SK-N-SH (cell line): ENCODE data around the gene SHBG. TPM values are rescaled to one million over a fixed set of nuclear protein-coding genes. Genes with fewer than 3 reads are reported as not detected.

ENCODE experiments used
- CTCF ChIA-PET: fragments of 300-600, 350-600 bp; formaldehyde crosslinking; extraction: SDS; loops from one replicate; lab custom pipeline; 2021; lab: Yijun Ruan, JAX
- POLR2A ChIA-PET: fragments of 350-600 bp; sonication (Branson Sonifier 250); formaldehyde crosslinking; extraction: SDS; loops from one replicate; lab custom pipeline; 2020; ENCODE audit warnings: antibody characterized with exemption, inconsistent platforms; lab: Yijun Ruan, JAX
- DNase-seq: peaks from one replicate; pipeline ENCODE4 v3.0.0; 2012
- H2AFZ ChIP-seq: fragments of 200-600 bp; sonication (generic); 2 replicates; pipeline ENCODE4 v1.8.1; 2016; ENCODE audit warnings: antibody characterized with exemption, mild to moderate bottlenecking, low read depth
- H3F3A ChIP-seq: fragments of 200-600 bp; sonication (generic); replicated peaks from 2 replicates; pipeline ENCODE3; 2016; ENCODE audit warnings: antibody characterized with exemption, mild to moderate bottlenecking; ENCODE audit not compliant: insufficient read depth
- H3K27ac ChIP-seq, 2 experiments: fragments of 200-500 bp in 1 of 2; fragments of 200-600 bp in 1 of 2; sonication (Bioruptor generic) in 1 of 2; sonication (generic), shearing (Covaris generic) in 1 of 2; 2 replicates each; pipeline versions ENCODE4 v1.5.1 to v1.6.1; 2014 to 2016; ENCODE audit warnings: low read depth in 2 of 2, inconsistent platforms in 1 of 2, low read length in 1 of 2, mild to moderate bottlenecking in 1 of 2, mixed read lengths in 1 of 2
- H3K27me3 ChIP-seq: fragments of 200-600 bp; sonication (generic), shearing (Covaris generic); 2 replicates; pipeline ENCODE4 v1.6.1; 2016; ENCODE audit warnings: mixed run types; ENCODE audit not compliant: insufficient read depth
- H3K36me3 ChIP-seq, 2 experiments: fragments of 200-500 bp in 1 of 2; fragments of 200-600 bp in 1 of 2; sonication (Bioruptor generic) in 1 of 2; sonication (generic) in 1 of 2; replicated peaks in 1 of 2; 2 replicates each; pipeline versions ENCODE3 to v1.5.1; 2014 to 2016; ENCODE audit warnings: low read length in 1 of 2, mild to moderate bottlenecking in 1 of 2; ENCODE audit not compliant: insufficient read depth in 2 of 2, control insufficient read depth in 1 of 2
- H3K4me1 ChIP-seq, 2 experiments: fragments of 200-500 bp in 1 of 2; fragments of 200-600 bp in 1 of 2; sonication (Bioruptor generic) in 1 of 2; sonication (generic), shearing (Covaris generic) in 1 of 2; 2 replicates each; pipeline versions ENCODE4 v1.5.1 to v1.6.1; 2014 to 2016; ENCODE audit warnings: low read depth in 1 of 2, low read length in 1 of 2, mixed run types in 1 of 2; ENCODE audit not compliant: insufficient read depth in 2 of 2, control insufficient read depth in 1 of 2
- H3K4me2 ChIP-seq: fragments of 200-600 bp; sonication (generic), shearing (Covaris generic); 2 replicates; pipeline ENCODE4 v1.6.1; 2017; ENCODE audit warnings: mixed run types
- H3K4me3 ChIP-seq, 2 experiments: fragments of 200-500 bp in 1 of 2; fragments of 200-600 bp in 1 of 2; sonication (Bioruptor generic) in 1 of 2; sonication (generic), shearing (Covaris generic) in 1 of 2; 2 replicates each; pipeline versions ENCODE4 v1.5.1 to v1.8.1; 2014 to 2016; ENCODE audit warnings: low read depth in 2 of 2, inconsistent platforms in 1 of 2, low read length in 1 of 2, mild to moderate bottlenecking in 1 of 2, mixed read lengths in 1 of 2, moderate library complexity in 1 of 2
- H3K79me2 ChIP-seq: fragments of 200-600 bp; sonication (generic); 2 replicates; pipeline ENCODE4 v1.8.1; 2017; ENCODE audit warnings: mild to moderate bottlenecking; ENCODE audit not compliant: insufficient read depth
- H3K9ac ChIP-seq: fragments of 200-600 bp; sonication (generic); 2 replicates; pipeline ENCODE4 v1.6.1; 2017; ENCODE audit warnings: mixed run types
- H3K9me2 ChIP-seq: fragments of 200-600 bp; sonication (generic); 2 replicates; pipeline ENCODE4 v1.6.1; 2017; ENCODE audit warnings: mixed run types
- H3K9me3 ChIP-seq: fragments of 200-600 bp; sonication (generic); 2 replicates; pipeline ENCODE4 v1.6.1; 2017; ENCODE audit warnings: mixed run types, mild to moderate bottlenecking, moderate library complexity
- H4K20me1 ChIP-seq: fragments of 200-600 bp; sonication (generic); 2 replicates; pipeline ENCODE4 v1.6.1; 2017; ENCODE audit warnings: mild to moderate bottlenecking, mixed run types; ENCODE audit not compliant: insufficient read depth
- EZH2phosphoT487 ChIP-seq: fragments of 200-600 bp; sonication (generic); IDR thresholded peaks from 2 replicates; pipeline ENCODE4 v1.6.1; 2017; ENCODE audit warnings: low read depth, mixed run types, mild to moderate bottlenecking, antibody characterized with exemption, moderate library complexity, borderline replicate concordance
- FOXJ3 ChIP-seq: sonication (generic); formaldehyde crosslinking; IDR thresholded peaks from 2 replicates; pipeline ENCODE4 v1.5.1; 2020; ENCODE audit warnings: mild to moderate bottlenecking, missing genetic modification reagents
- FOXM1 ChIP-seq: IDR thresholded peaks from 2 replicates; pipeline ENCODE4 v1.4.0; 2012; ENCODE audit warnings: low read depth, mild to moderate bottlenecking
- IRF3 ChIP-seq: fragments of 150-350 bp; IDR thresholded peaks from 2 replicates; pipeline ENCODE4 v1.6.1; 2016; ENCODE audit warnings: mild to moderate bottlenecking, low read depth, low read length
- JUND ChIP-seq: IDR thresholded peaks from 2 replicates; pipeline ENCODE4 v1.4.0; 2012
- MAX ChIP-seq: IDR thresholded peaks from 2 replicates; pipeline ENCODE4 v1.4.0; 2012; ENCODE audit warnings: low read depth
- MEF2A ChIP-seq: IDR thresholded peaks from 2 replicates; pipeline ENCODE4 v1.4.0; 2012; ENCODE audit warnings: low read depth, borderline replicate concordance
- NFIC ChIP-seq: IDR thresholded peaks from 2 replicates; pipeline ENCODE4 v1.4.0; 2012; ENCODE audit warnings: borderline replicate concordance
- RAD21 ChIP-seq: IDR thresholded peaks from 2 replicates; pipeline ENCODE4 v1.6.1; 2012; ENCODE audit warnings: mild to moderate bottlenecking, low read length
- RFX5 ChIP-seq: IDR thresholded peaks from 2 replicates; pipeline ENCODE4 v1.6.1; 2012; ENCODE audit warnings: mild to moderate bottlenecking, improper control_type of control experiment, low read length
- RXRA ChIP-seq: IDR thresholded peaks from 2 replicates; pipeline ENCODE4 v1.4.0; 2012; ENCODE audit warnings: low read depth, mild to moderate bottlenecking, borderline replicate concordance
- SMC3 ChIP-seq: IDR thresholded peaks from 2 replicates; pipeline ENCODE4 v1.6.1; 2012; ENCODE audit warnings: low read depth, low read length, improper control_type of control experiment
- TEAD4 ChIP-seq: IDR thresholded peaks from 2 replicates; pipeline ENCODE4 v1.4.0; 2012; ENCODE audit warnings: mild to moderate bottlenecking, borderline replicate concordance; ENCODE audit not compliant: insufficient read depth
- USF1 ChIP-seq: IDR thresholded peaks from 2 replicates; pipeline ENCODE4 v1.4.0; 2012; ENCODE audit warnings: low read depth, borderline replicate concordance
- USF2 ChIP-seq: fragments of 150-350 bp; IDR thresholded peaks from 2 replicates; pipeline ENCODE4 v1.6.1; 2017; ENCODE audit warnings: antibody characterized with exemption, low read length, low read depth, borderline replicate concordance
- WGBS: methylation state at CpG from one replicate; pipeline ENCODE4 v1.1.6; 2017; ENCODE audit warnings: low lambda C conversion rate; 5-methylcytosine and 5-hydroxymethylcytosine counted together
- polyA plus RNA-seq, 3 experiments: library from polyadenylated mRNA; depleted of rRNA; stranded (reverse); fragments of >200 nt; gene quantifications; 2 replicates each; pipeline ENCODE4 v1.2.3, GENCODE V29; 2012

The SHBG gene
- polyA plus RNA-seq, 1 of the 3 experiments (the other 2 are of a cell fraction) = 1.1 TPM

- H3K27ac ChIP-seq = no peak overlapping the region
- peaks cover 19 to 42% of the 10 kb centered on the region in 2 experiments for H3K36me3 ChIP-seq
- peaks cover 71% of the 10 kb centered on the region for H4K20me1 ChIP-seq
- peaks cover 0 to 18% of the 10 kb centered on the region in 2 experiments; a peak in 3 of 4 replicates for H3K4me1 ChIP-seq
- 100% methylated on average over 2 of the region's 2 CpGs for WGBS
- peaks cover 86% of the 10 kb centered on the region for H3K79me2 ChIP-seq
- no peak overlapping the region for H3K4me2 ChIP-seq
- POLR2A ChIA-PET = no interaction called here
- CTCF ChIA-PET = interaction anchor here (0.9 to 2.9 kb wide), 6 partner anchors 9 to 74 kb away, joined by 3 to 15 read pairs (median 5); partner anchors contain the start of gene SOX15
- no peaks in the 10 kb centered on the region for H3K9me3 ChIP-seq
- H3K9ac ChIP-seq = no peak overlapping the region
- DNase-seq = no peak
- H3K27me3 ChIP-seq = no peaks in the 10 kb centered on the region
- H3F3A ChIP-seq = peaks cover 4% of the 10 kb centered on the region
- H2AFZ ChIP-seq = no peak overlapping the region
- TF ChIP-seq MAX = no peak
- no peak overlapping the region for H3K4me3 ChIP-seq
- no peaks in the 10 kb centered on the region for H3K9me2 ChIP-seq
Measured at GRCh38 chr17:7610641-7611040, 19.3 kb upstream of the SHBG start.

- 87% methylated on average over 3 of the region's 3 CpGs for WGBS
- no peak for DNase-seq
- Histone ChIP-seq H3K27ac (peak overlapping the region; percentile 1 to 27; a peak in 2 of 4 replicates), H3K4me1 (peaks cover 0 to 18% of the 10 kb centered on the region in 2 experiments; a peak in 3 of 4 replicates), H3K9me3 (no peaks in the 10 kb centered on the region), H3K79me2 (peaks cover 75% of the 10 kb centered on the region), H3K9me2 (no peaks in the 10 kb centered on the region), H3F3A (peaks cover 4% of the 10 kb centered on the region), H3K9ac (no peak overlapping the region), H2AFZ (no peak overlapping the region), H4K20me1 (peaks cover 61% of the 10 kb centered on the region), H3K4me2 (peak overlapping the region; percentile 93), H3K36me3 (peaks cover 11 to 34% of the 10 kb centered on the region in 2 experiments), H3K4me3 (peak overlapping the region in 1 of 2 experiments; percentile 90; a peak in 1 of 4 replicates), H3K27me3 (no peaks in the 10 kb centered on the region)
- TF ChIP-seq JUND = no peak
- ChIA-PET POLR2A (interaction anchor here (0.6 kb wide), 2 partner anchors 11 to 46 kb away, joined by 3 to 4 read pairs; no protein-coding TSS in a partner anchor), CTCF (interaction anchor here (1.2 to 2.9 kb wide), 7 partner anchors 10 to 105 kb away, joined by 3 to 14 read pairs (median 5); partner anchors contain the start of genes SOX15, TP53 and WRAP53)
Measured at GRCh38 chr17:7611635-7612293, 18.2 kb upstream of the SHBG start.

- Histone ChIP-seq H3K9ac (no peak overlapping the region), H2AFZ (no peak overlapping the region), H3K27me3 (no peaks in the 10 kb centered on the region), H4K20me1 (peaks cover 56% of the 10 kb centered on the region), H3K27ac (peak overlapping the region; percentile 1 to 27; a peak in 2 of 4 replicates), H3K4me3 (peak overlapping the region in 1 of 2 experiments; percentile 90; a peak in 1 of 4 replicates), H3K36me3 (peaks cover 11 to 34% of the 10 kb centered on the region in 2 experiments), H3F3A (peaks cover 4% of the 10 kb centered on the region), H3K9me2 (no peaks in the 10 kb centered on the region), H3K9me3 (no peaks in the 10 kb centered on the region), H3K4me1 (peaks cover 0 to 18% of the 10 kb centered on the region in 2 experiments; a peak in 3 of 4 replicates), H3K4me2 (peak overlapping the region; percentile 93), H3K79me2 (peaks cover 70% of the 10 kb centered on the region)
- 97% methylated on average over 1 of the region's 1 CpG for WGBS
- DNase-seq = no peak
- POLR2A ChIA-PET = no interaction called here
- CTCF ChIA-PET = interaction anchor here (1.2 to 2.9 kb wide), 6 partner anchors 11 to 104 kb away, joined by 3 to 14 read pairs (median 6); partner anchors contain the start of genes SOX15, TP53 and WRAP53
- no peak for TF ChIP-seq RXRA
- TF ChIP-seq EZH2phosphoT487 = no peak
- TF ChIP-seq FOXM1 = no peak
- no peak for TF ChIP-seq NFIC
- no peak for TF ChIP-seq SMC3
- TF ChIP-seq USF1 = no peak
- TF ChIP-seq RAD21 = no peak
- no peak for TF ChIP-seq RFX5
- TF ChIP-seq FOXJ3 (CRISPR knock-in tag) = no peak
- TF ChIP-seq IRF3 = no peak
- TF ChIP-seq USF2 = no peak
- TF ChIP-seq MEF2A = no peak
- no peak for TF ChIP-seq TEAD4
Measured at GRCh38 chr17:7612294-7612640, 17.7 kb upstream of the SHBG start.
